HCT116 (cell line): ENCODE data around the gene WLS.

Experiments used
- ZFX ChIP-seq: fragments of 450-650 bp; IDR thresholded peaks from 2 replicates; pipeline ENCODE4 v1.6.1; 2017
- TF ChIP-seq, protein P1 (sequence below), 3 experiments: fragments of 200-600 bp in 1 of 3; sonication (generic) in 1 of 3; IDR thresholded peaks in 2 of 3; conservative IDR thresholded peaks in 1 of 3; 2 replicates each; pipeline ENCODE4 v1.5.1; 2012 to 2017; ENCODE audit warnings: low read depth in 2 of 3, low read length in 2 of 3, antibody characterized with exemption in 1 of 3, borderline replicate concordance in 1 of 3, control low read depth in 1 of 3, mild to moderate bottlenecking in 1 of 3, mixed read lengths in 1 of 3, mixed run types in 1 of 3, moderate library complexity in 1 of 3; ENCODE audit not compliant: insufficient read depth in 1 of 3

DNA sequence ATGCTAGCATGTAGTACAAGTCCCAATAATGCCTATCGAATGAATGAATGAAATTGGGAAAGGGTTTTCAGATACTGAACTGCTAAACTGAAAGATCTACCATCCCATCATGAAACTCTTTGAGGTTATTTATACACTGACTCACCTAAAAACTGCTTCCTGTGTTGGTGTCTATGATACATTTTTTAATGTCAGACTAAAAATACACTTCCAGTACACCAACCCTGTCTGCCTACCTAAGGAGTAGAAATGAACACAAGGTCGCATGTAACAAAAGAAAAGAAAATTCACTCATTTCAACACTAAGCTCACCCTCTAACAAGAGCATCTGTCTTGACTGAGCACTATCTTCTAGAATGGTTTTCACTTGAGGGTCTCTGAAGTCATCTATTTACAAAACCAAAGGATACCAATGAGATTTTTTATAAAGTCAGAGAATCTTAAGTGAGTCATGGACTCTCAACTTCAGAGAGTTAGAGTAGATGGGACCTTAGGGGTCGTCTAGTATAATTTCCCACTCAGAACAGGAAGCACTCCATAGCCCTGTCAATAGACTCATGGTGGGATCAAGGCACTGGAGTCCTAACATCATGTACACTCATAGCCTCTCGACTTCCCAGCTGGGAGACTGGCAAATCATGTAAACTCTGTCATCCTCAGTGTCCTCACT is 53.4 kb downstream of the WLS start:
- TF ChIP-seq, protein P1, sequence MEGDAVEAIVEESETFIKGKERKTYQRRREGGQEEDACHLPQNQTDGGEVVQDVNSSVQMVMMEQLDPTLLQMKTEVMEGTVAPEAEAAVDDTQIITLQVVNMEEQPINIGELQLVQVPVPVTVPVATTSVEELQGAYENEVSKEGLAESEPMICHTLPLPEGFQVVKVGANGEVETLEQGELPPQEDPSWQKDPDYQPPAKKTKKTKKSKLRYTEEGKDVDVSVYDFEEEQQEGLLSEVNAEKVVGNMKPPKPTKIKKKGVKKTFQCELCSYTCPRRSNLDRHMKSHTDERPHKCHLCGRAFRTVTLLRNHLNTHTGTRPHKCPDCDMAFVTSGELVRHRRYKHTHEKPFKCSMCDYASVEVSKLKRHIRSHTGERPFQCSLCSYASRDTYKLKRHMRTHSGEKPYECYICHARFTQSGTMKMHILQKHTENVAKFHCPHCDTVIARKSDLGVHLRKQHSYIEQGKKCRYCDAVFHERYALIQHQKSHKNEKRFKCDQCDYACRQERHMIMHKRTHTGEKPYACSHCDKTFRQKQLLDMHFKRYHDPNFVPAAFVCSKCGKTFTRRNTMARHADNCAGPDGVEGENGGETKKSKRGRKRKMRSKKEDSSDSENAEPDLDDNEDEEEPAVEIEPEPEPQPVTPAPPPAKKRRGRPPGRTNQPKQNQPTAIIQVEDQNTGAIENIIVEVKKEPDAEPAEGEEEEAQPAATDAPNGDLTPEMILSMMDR (IDR thresholded peaks at IDR 0.05 in 2 of 3, conservative IDR thresholded peaks at IDR 0.05 in 1 of 3; ENCODE audit: borderline replicate concordance in 1 of 3, insufficient read depth in 1 of 3, low read depth in 2 of 3, low read length in 2 of 3), result no peak
- no peak for TF ChIP-seq ZFX
